HEK293T (cell line): ENCODE results near the gene CEP97.
"Not testable (repeated sequence)": the region's sequence is repeated elsewhere in the genome, so short reads cannot be mapped to it uniquely, and the experiment has no call there.

ENCODE experiments used
- BHLHE40 ChIP-seq: fragments of 450-650 bp; IDR thresholded peaks from 2 replicates; pipeline ENCODE4 v1.6.1; 2016; ENCODE audit warnings: mild to moderate bottlenecking, moderate library complexity, borderline replicate concordance
- ELF4 ChIP-seq: fragments of 450-650 bp; IDR thresholded peaks from 2 replicates; pipeline ENCODE4 v1.6.1; 2017; ENCODE audit warnings: antibody characterized with exemption
- FOXA1 ChIP-seq: fragments of 450-650 bp; IDR thresholded peaks from 2 replicates; pipeline ENCODE4 v1.6.1; 2016; ENCODE audit warnings: mild to moderate bottlenecking
- FOXK2 ChIP-seq: fragments of 450-650 bp; IDR thresholded peaks from 2 replicates; pipeline ENCODE4 v1.6.1; 2016; ENCODE audit warnings: mild to moderate bottlenecking
- FOXM1 ChIP-seq: fragments of 450-650 bp; IDR thresholded peaks from 2 replicates; pipeline ENCODE4 v1.6.1; 2017; ENCODE audit warnings: mild to moderate bottlenecking, borderline replicate concordance
- HDGF ChIP-seq: fragments of 450-650 bp; IDR thresholded peaks from 2 replicates; pipeline ENCODE4 v1.6.1; 2017; ENCODE audit warnings: antibody characterized with exemption, borderline replicate concordance
- LEF1 ChIP-seq: fragments of 450-650 bp; IDR thresholded peaks from 2 replicates; pipeline ENCODE4 v1.6.1; 2017; ENCODE audit warnings: mild to moderate bottlenecking, borderline replicate concordance
- NFRKB ChIP-seq: fragments of 450-650 bp; IDR thresholded peaks from 2 replicates; pipeline ENCODE4 v1.6.1; 2016; ENCODE audit warnings: mild to moderate bottlenecking, moderate library complexity
- PKNOX1 ChIP-seq: fragments of 450-650 bp; IDR thresholded peaks from 2 replicates; pipeline ENCODE4 v1.6.1; 2016
- SP1 ChIP-seq: fragments of 450-650 bp; IDR thresholded peaks from 2 replicates; pipeline ENCODE4 v1.6.1; 2017
- SUZ12 ChIP-seq: fragments of 450-650 bp; IDR thresholded peaks from 2 replicates; pipeline ENCODE4 v1.6.1; 2016; ENCODE audit warnings: mild to moderate bottlenecking
- TARDBP ChIP-seq: fragments of 450-650 bp; IDR thresholded peaks from 2 replicates; pipeline ENCODE4 v1.6.1; 2016
- ZNF384 ChIP-seq: fragments of 450-650 bp; IDR thresholded peaks from 2 replicates; pipeline ENCODE4 v1.6.1; 2016

- not testable (repeated sequence) for TF ChIP-seq FOXA1, BHLHE40, FOXK2, NFRKB, TARDBP, LEF1, PKNOX1, ELF4, FOXM1, SP1, ZNF384, SUZ12, HDGF
Observed at GRCh38 chr3:101704639-101705038, 19.8 kb upstream of the CEP97 start.
